Measurements from ENCODE around the gene TBR1.

TBR1 gene

GRCh38 chr2:161415987-161416707, at the start of gene TBR1:
TBR1 (plus strand) TSS chr2:161416297; CDS start chr2:161416411, 114 bp downstream.
- DNase-seq (ENCODE audit: insufficient read length, low spot score) (no peak), FAIRE-seq (no peak)
- no peak for TF ChIP-seq POLR2A (IDR thresholded peaks at IDR 0.05; ENCODE audit: low read depth, low read length)

GRCh38 chr2:161367675-161368074, 48.4 kb upstream of the TBR1 start:
- no peak for DNase-seq (ENCODE audit: insufficient read length, low spot score)
- FAIRE-seq, result no peak
- no peak for TF ChIP-seq POLR2A (IDR thresholded peaks at IDR 0.05; ENCODE audit: low read depth, low read length)

- DNase-seq (ENCODE audit: insufficient read length, low spot score), result no peak
- TF ChIP-seq POLR2A (IDR thresholded peaks at IDR 0.05; ENCODE audit: low read depth, low read length), result no peak
- FAIRE-seq, result no peak
These were observed 46.8 kb upstream of the TBR1 start for GRCh38 chr2:161369311-161369710.

- TF ChIP-seq POLR2A (IDR thresholded peaks at IDR 0.05; ENCODE audit: low read depth, low read length), result no peak
- no peak for FAIRE-seq
- DNase-seq (ENCODE audit: insufficient read length, low spot score), result no peak
These were observed 45.1 kb upstream of the TBR1 start for GRCh38 chr2:161370981-161371380.

GRCh38 chr2:161371869-161372268, 44.2 kb upstream of the TBR1 start:
- TF ChIP-seq POLR2A (IDR thresholded peaks at IDR 0.05; ENCODE audit: low read depth, low read length), result no peak
- no peak for DNase-seq (ENCODE audit: insufficient read length, low spot score)
- FAIRE-seq, result no peak

- DNase-seq (ENCODE audit: insufficient read length, low spot score) (no peak), FAIRE-seq (peak; percentile 60)
- no peak for TF ChIP-seq POLR2A (IDR thresholded peaks at IDR 0.05; ENCODE audit: low read depth, low read length)
These were observed 42.2 kb upstream of the TBR1 start for GRCh38 chr2:161373942-161374341.

GRCh38 chr2:161374446-161374845, 41.7 kb upstream of the TBR1 start:
- DNase-seq (ENCODE audit: insufficient read length, low spot score) (no peak), FAIRE-seq (no peak)
- no peak for TF ChIP-seq POLR2A (IDR thresholded peaks at IDR 0.05; ENCODE audit: low read depth, low read length)

GRCh38 chr2:161379740-161380139, 36.4 kb upstream of the TBR1 start:
- no peak for FAIRE-seq
- no peak for DNase-seq (ENCODE audit: insufficient read length, low spot score)
- TF ChIP-seq POLR2A (IDR thresholded peaks at IDR 0.05; ENCODE audit: low read depth, low read length), result no peak

GRCh38 chr2:161381546-161381945, 34.6 kb upstream of the TBR1 start:
- DNase-seq (ENCODE audit: insufficient read length, low spot score) (no peak), FAIRE-seq (no peak)
- no peak for TF ChIP-seq POLR2A (IDR thresholded peaks at IDR 0.05; ENCODE audit: low read depth, low read length)

- FAIRE-seq (no peak), DNase-seq (ENCODE audit: insufficient read length, low spot score) (no peak)
- TF ChIP-seq POLR2A (IDR thresholded peaks at IDR 0.05; ENCODE audit: low read depth, low read length), result no peak
These were observed 33.4 kb upstream of the TBR1 start for GRCh38 chr2:161382747-161383146.

GRCh38 chr2:161384864-161385263, 31.2 kb upstream of the TBR1 start:
- no peak for DNase-seq (ENCODE audit: insufficient read length, low spot score)
- no peak for TF ChIP-seq POLR2A (IDR thresholded peaks at IDR 0.05; ENCODE audit: low read depth, low read length)
- FAIRE-seq, result peak; percentile 6

GRCh38 chr2:161386228-161386824, 29.8 kb upstream of the TBR1 start:
- FAIRE-seq, result no peak
- TF ChIP-seq POLR2A (IDR thresholded peaks at IDR 0.05; ENCODE audit: low read depth, low read length), result no peak

GRCh38 chr2:161388146-161388779, 27.8 kb upstream of the TBR1 start:
- FAIRE-seq (no peak), DNase-seq (ENCODE audit: insufficient read length, low spot score) (no peak)
- TF ChIP-seq POLR2A (IDR thresholded peaks at IDR 0.05; ENCODE audit: low read depth, low read length), result no peak

More at GRCh38 chr2:161386228-161386824, 29.8 kb upstream of the TBR1 start:
- DNase-seq (ENCODE audit: insufficient read length, low spot score), result no peak

- TF ChIP-seq POLR2A (IDR thresholded peaks at IDR 0.05; ENCODE audit: low read depth, low read length), result no peak
- no peak for DNase-seq (ENCODE audit: insufficient read length, low spot score)
- peak; percentile 27 for FAIRE-seq
These were observed 24.2 kb upstream of the TBR1 start for GRCh38 chr2:161391737-161392506.
